GM12891 (cell line): ENCODE measurements around the gene NTRK3.

Experiments used
- PAX5 ChIP-seq: IDR thresholded peaks from 2 replicates; pipeline ENCODE4 v1.6.1; 2011; ENCODE audit warnings: low read length, moderate library complexity, mild to moderate bottlenecking; ENCODE audit not compliant: insufficient read depth, severe bottlenecking
- POLR2A ChIP-seq: IDR thresholded peaks from 2 replicates; pipeline ENCODE4 v1.6.1; 2011; ENCODE audit warnings: low read depth, low read length, control low read depth
- POLR2AphosphoS5 ChIP-seq: IDR thresholded peaks from 2 replicates; pipeline ENCODE4 v1.6.1; 2011; ENCODE audit warnings: low read depth, low read length, control low read depth
- SPI1 ChIP-seq: IDR thresholded peaks from 2 replicates; pipeline ENCODE4 v1.6.1; 2011; ENCODE audit warnings: low read depth, low read length, control low read depth
- TAF1 ChIP-seq: IDR thresholded peaks from 2 replicates; pipeline ENCODE4 v1.6.1; 2011; ENCODE audit warnings: low read depth, low read length, control low read depth

GRCh38 chr15:87849181-87849580, 407.4 kb downstream of the NTRK3 start:
- TF ChIP-seq POLR2A (no peak), TAF1 (no peak), POLR2AphosphoS5 (no peak), PAX5 (no peak), SPI1 (no peak)
